DOHH2 (cell line): ENCODE results near the gene TPMT.

ENCODE experiments used
- CTCF ChIP-seq: fragments of 200-600 bp; sonication (generic); IDR thresholded peaks from one replicate; pipeline ENCODE4 v1.5.1; 2014; ENCODE audit warnings: antibody characterized with exemption, mild to moderate bottlenecking, low read depth, low read length; ENCODE audit not compliant: poor library complexity, severe bottlenecking
- EZH2phosphoT487 ChIP-seq: fragments of 200-600 bp; sonication (generic); IDR thresholded peaks from 2 replicates; pipeline ENCODE4 v1.6.1; 2017; ENCODE audit warnings: borderline replicate concordance, mild to moderate bottlenecking, antibody characterized with exemption, low read length, moderate library complexity, mixed read lengths

- TF ChIP-seq CTCF (no peak), EZH2phosphoT487 (no peak)
Measured at GRCh38 chr6:18179770-18180356, 25.0 kb upstream of the TPMT start.
